HG03103 (cell line): Measurements from ENCODE around the gene NACC2.

ENCODE experiments used
- ATAC-seq: cut with Tn5 transposase; IDR thresholded peaks from one replicate; pipeline ENCODE4 v1.9.1; 2021; ENCODE audit warnings: low read depth; ENCODE audit not compliant: unreplicated experiment

Gene NACC2

GRCh38 chr9:136002881-136003280, 92.2 kb downstream of the NACC2 start:
- ATAC-seq, result no peak

GRCh38 chr9:136002215-136002614, 92.9 kb downstream of the NACC2 start:
- ATAC-seq, result no peak

GRCh38 chr9:136001231-136001630, 93.9 kb downstream of the NACC2 start:
- no peak for ATAC-seq

- no peak for ATAC-seq
Observed at GRCh38 chr9:135998410-135999071, 96.5 kb downstream of the NACC2 start.

GRCh38 chr9:135998016-135998380, 97.1 kb downstream of the NACC2 start:
- no peak for ATAC-seq

- ATAC-seq, result no peak
Observed at GRCh38 chr9:135997090-135998015, 97.7 kb downstream of the NACC2 start.

- ATAC-seq, result no peak
Observed at GRCh38 chr9:135995816-135996215, 99.3 kb downstream of the NACC2 start.

GRCh38 chr9:135994501-135995192, 100.4 kb downstream of the NACC2 start:
- no peak for ATAC-seq

GRCh38 chr9:135993765-135994500, 101.2 kb downstream of the NACC2 start:
- ATAC-seq, result no peak

- ATAC-seq, result no peak
Observed at GRCh38 chr9:135993409-135993742, 101.7 kb downstream of the NACC2 start.

GRCh38 chr9:135992486-135993408, 102.3 kb downstream of the NACC2 start:
- ATAC-seq, result no peak

GRCh38 chr9:135991771-135992170, 103.3 kb downstream of the NACC2 start:
- no peak for ATAC-seq

GRCh38 chr9:135990468-135991429, 104.3 kb downstream of the NACC2 start:
- no peak for ATAC-seq

- no peak for ATAC-seq
Observed at GRCh38 chr9:135989722-135990467, 105.2 kb downstream of the NACC2 start.

GRCh38 chr9:135989157-135989556, 105.9 kb downstream of the NACC2 start:
- ATAC-seq, result no peak

- no peak for ATAC-seq
Observed at GRCh38 chr9:135988493-135988892, 106.6 kb downstream of the NACC2 start.

GRCh38 chr9:135987838-135988404, 107.2 kb downstream of the NACC2 start:
- ATAC-seq, result no peak

GRCh38 chr9:135986605-135987004, 108.5 kb downstream of the NACC2 start:
- no peak for ATAC-seq
